ENCODE results near the gene DLGAP4.

The DLGAP4 gene, protein sequence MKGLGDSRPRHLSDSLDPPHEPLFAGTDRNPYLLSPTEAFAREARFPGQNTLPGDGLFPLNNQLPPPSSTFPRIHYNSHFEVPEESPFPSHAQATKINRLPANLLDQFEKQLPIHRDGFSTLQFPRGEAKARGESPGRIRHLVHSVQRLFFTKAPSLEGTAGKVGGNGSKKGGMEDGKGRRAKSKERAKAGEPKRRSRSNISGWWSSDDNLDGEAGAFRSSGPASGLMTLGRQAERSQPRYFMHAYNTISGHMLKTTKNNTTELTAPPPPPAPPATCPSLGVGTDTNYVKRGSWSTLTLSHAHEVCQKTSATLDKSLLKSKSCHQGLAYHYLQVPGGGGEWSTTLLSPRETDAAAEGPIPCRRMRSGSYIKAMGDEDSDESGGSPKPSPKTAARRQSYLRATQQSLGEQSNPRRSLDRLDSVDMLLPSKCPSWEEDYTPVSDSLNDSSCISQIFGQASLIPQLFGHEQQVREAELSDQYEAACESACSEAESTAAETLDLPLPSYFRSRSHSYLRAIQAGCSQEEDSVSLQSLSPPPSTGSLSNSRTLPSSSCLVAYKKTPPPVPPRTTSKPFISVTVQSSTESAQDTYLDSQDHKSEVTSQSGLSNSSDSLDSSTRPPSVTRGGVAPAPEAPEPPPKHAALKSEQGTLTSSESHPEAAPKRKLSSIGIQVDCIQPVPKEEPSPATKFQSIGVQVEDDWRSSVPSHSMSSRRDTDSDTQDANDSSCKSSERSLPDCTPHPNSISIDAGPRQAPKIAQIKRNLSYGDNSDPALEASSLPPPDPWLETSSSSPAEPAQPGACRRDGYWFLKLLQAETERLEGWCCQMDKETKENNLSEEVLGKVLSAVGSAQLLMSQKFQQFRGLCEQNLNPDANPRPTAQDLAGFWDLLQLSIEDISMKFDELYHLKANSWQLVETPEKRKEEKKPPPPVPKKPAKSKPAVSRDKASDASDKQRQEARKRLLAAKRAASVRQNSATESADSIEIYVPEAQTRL

DNA sequence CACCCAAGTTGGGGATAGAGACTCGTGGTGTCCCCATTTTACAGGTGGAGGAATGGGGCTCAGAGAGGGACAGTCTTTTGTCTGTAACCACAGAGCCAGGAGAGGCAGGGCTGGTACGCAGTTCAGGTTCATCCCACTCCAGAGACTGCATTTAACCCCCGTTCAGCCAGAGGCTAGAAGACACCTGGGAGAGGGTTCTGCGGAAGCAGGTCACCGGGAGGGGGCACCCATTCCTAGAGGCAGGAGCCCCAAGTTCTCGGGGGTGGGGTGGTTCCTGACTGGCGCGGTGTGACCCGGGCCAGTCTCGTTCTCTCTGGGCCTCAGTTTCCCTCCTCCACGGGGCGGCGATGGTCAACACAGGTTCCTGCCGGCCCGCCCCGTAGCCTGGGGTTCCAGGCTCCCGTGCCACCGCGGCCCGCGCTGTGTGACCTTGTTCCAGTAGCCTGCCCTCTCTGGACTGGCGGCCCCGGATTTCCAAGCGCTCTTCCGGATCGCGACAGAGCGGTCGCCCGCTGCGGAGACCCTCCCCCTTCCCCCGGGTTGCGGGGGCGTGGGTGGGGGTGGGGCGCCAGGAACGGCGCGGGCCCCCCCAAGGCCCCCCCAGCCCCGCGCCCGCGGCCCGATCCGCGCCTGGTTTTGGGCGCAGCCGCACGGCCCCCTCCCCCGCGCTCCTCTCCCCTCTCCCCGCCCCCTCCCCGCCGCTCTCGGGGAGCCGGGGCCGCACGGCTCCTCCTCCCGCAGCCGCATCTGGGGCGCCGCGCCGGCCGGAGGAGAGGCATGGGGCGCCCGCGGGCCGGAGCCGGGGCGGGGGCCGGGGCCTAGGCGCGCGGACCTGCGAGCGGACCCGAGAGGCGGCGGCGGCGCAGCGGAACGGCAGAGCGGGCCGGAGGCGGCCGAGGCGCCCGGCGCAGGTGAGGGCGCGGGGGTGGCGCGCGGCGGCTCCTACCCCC is at the start of gene DLGAP4:
Gene DLGAP4, plus strand, starts transcription at position 738 of the 950 bp plus-strand sequence. CDS start 125,379 bp downstream, outside the sequence.
- no peak for DNase-seq (ENCODE audit: low read depth)

- no peak for DNase-seq (ENCODE audit: low read depth)
These were observed 46.7 kb upstream of the DLGAP4 start for GRCh38 chr20:36259177-36260061.

DNA sequence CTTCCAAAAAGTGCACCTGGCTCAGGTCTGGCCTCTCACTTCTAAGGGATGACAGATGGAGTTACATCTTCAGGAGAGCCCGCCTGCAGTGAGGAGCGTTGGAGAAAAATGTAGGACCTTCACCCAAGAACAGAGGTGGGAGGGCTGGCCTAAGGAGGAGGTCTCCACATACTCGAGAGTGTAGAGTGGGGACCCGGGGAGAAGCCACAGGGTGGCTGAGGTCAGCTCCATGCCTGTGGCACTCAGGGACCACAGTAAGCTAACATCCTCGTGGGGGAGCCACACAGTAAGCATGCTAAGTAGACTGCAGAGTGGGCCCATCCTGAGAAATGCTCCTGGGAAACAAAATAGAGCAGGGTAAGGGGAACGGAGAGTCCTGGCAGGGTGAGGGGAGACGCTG is 45.8 kb upstream of the DLGAP4 start:
- DNase-seq (ENCODE audit: low read depth) = no peak

DNA sequence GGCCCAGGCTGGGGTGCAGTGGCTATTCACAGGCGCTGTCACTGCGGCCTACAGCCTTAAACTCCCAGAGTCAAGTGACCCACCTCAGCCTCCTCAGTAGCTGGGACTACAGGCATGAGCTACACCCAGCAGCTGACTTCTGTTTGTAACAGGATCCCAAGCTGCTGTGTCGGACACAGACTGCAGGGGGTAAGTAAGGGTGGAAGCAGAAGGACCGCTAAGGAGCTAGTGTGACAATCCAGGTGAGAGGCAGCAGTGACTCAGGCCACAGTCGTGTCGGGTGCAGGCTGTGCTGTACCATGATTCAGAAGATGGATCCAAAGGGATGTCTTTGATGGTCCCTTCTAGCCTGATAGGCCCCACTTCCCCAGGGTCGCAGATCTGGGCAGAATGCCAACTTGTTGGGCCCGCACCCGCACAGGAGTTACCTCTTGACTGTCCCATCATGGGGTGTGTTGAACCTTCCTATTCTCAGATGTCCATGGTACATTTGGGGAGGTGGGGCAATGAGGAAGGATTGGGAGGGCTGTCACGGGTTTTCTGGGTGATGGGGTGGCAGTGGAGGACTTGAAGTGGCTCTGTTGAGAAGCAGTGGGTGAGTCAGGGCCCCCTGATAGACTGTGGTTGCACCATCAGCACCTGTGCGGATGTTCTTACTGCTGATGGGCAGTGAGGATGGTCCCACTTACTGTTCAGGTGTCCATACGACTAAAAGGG is 44.6 kb upstream of the DLGAP4 start:
- DNase-seq (ENCODE audit: low read depth) = no peak

DNA sequence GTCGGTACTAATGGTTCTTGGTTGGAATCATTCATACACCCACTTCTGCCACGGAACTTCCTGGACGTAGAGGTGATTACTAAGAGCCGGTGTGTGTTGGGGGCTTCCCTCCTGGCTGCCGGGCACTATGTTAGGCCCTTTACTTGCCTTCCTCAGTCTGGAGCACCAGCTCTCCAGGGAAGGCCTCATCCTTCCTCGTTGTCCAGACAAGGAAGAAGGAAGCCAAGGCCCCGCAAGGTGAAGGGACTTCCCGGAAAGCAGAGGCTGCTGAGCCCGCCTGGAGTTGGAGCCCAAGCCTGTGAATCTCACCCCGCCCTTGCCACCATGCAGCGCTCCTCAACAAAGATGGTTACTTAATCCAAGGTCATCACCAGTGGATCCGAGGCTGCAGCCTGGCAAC is 43.7 kb upstream of the DLGAP4 start:
- DNase-seq (ENCODE audit: low read depth) = no peak

GRCh38 chr20:36264426-36265246 is 41.5 kb upstream of the DLGAP4 start:
- no peak for DNase-seq (ENCODE audit: low read depth)

DNA sequence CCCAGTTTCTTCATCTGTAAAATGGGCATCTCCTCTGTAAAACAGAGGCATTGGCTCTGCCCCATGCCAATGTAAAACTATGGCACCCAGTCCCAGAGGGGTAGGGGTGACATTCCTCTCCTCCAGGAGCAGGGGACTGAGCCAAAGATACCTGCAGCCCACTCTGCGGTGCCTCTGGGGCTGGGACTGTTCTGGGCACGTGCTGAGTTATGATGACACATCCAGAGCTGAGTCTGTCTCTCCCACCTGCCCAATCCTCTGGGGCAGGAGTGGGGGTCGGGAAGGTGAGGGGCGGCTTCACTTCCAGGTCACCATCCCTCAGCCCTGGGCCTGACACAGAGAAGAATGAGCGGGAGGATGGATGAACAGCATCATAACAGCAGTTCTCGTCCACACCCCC is 40.0 kb upstream of the DLGAP4 start:
- no peak for DNase-seq (ENCODE audit: low read depth)

- DNase-seq (ENCODE audit: low read depth) = no peak
These were observed 38.3 kb upstream of the DLGAP4 start for GRCh38 chr20:36267605-36268381.

- DNase-seq (ENCODE audit: low read depth) = no peak
These were observed 37.4 kb upstream of the DLGAP4 start for GRCh38 chr20:36268440-36269342.

DNA sequence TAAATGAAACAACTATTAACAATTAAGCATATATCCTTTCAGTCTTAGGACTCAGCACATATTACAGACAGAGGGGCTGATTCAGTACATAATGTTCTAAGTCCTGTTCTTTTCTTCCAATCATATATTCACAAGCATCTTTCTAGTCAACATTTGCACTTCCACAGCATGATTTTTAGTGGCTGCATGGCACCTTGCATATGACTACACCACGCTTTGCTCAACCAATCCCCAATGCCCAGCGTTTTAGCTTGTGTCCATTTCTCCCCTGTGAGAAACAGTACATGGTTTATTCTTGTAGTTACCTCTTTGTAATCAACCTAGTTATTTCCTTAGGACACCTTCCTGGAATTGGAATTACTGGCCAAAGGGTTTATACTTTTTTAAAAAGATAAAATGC is 36.6 kb upstream of the DLGAP4 start:
- DNase-seq (ENCODE audit: low read depth) = no peak

- no peak for DNase-seq (ENCODE audit: low read depth)
These were observed 35.1 kb upstream of the DLGAP4 start for GRCh38 chr20:36270744-36271638.

DNA sequence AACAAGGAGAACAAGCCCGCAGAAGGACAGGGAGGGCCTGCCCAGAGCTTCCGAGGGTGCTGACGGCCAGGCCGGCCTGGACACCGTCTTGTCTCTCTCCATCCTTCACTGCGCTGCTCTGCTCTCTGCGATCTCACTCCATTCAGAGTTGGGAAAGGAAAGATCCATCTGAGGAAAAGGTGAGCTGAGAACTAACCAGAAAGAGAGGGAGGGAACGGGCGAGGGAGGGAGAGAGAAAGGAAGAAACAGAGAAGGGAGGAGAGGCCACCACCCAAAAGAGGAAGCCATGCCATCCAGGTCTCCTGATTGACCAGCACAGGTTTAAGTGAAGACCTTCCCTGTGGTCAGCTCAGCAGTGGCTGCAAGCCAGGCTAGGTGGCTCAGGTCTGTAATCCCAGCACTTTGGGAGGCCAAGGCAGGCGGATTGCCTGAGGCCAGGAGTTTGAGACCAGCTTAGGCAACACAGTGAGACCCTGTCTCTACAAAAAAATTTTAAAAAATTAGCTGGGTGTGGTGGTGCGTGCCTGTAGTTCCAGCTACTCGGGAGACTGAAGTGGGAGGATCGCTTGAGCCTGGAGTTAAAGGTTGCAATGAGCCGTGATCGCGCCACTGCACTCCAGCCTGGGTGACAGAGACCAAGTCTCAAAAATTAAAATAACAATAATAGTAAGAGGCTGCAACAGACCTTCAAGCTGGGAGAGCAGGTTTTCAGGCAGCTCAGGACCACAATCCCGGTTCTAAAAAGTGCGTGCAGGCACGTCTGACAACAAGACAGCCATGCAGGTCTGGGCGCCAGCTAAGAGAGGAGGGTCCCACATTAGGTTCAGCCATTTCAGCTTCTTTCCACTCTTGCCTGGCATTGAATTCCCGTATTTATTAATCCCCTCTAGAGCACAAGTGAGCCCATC is 34.2 kb upstream of the DLGAP4 start:
- no peak for DNase-seq (ENCODE audit: low read depth)

DNA sequence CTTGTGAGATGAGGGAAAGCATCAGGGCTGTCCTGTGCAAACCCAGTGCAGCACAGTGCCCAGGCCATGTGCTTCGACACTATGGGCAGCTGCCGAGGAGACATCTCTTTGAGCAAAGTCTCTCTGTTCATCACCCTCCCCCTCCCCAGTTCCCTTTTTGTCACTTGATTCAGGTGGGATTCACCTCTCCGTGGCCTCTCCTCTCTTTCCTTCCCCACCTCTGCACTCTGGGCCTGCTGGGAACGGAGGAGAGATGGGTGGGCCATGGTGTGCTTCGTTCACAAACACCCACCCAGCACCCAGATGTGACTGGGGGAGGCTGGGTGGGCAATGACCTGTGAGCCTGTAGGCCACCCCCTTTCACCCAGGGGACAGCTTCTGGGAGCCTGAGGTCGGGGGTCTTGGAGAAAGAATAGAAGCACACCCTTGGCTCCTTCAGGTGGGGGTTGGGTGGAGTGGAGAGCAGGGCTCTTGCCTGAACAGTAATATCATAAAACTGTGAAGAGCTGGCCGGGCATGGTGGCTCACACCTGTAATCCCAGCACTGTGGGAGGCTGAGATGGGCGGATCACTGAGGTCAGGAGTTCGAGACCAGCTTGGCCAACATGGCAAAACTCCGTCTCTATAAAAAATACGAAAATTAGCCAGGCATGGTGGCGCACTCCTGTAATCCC is 33.5 kb upstream of the DLGAP4 start:
- no peak for DNase-seq (ENCODE audit: low read depth)

GRCh38 chr20:36273414-36274180 is 32.5 kb upstream of the DLGAP4 start:
- DNase-seq (ENCODE audit: low read depth) = no peak
